CD1c-positive myeloid dendritic cell (primary cell): ENCODE measurements around the gene EXOC2.

Source experiments
- DNase-seq: peaks from one replicate; pipeline ENCODE4 v3.0.0-alpha.2; 2016; ENCODE audit errors: extremely low spot score

Gene EXOC2

GRCh38 chr6:470051-470900, 222.7 kb downstream of the EXOC2 start:
- DNase-seq: no peak

DNA sequence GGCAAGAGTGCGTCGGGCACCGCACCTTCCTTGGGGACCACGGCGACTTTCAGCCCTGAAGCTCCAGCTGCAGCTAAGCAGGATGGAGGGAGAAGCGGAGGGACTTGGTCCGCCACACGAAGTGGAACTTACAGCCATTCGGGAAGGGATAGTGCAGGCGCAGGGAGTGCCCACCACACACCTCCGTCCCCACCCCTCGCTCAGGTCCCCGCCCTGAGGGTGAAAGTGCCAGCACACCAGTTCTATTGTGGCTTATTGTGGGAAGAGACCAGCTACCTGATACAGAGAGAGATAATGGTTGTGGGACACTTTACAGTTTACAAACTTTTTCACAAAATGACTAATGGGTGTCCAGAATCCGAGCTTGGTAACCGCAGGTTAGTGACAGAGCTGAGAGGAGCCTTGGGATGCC, 225.3 kb downstream of the EXOC2 start:
- DNase-seq: no peak

- DNase-seq: no peak
These were observed 225.8 kb downstream of the EXOC2 start for GRCh38 chr6:467111-467510.

GRCh38 chr6:466564-466963, 226.4 kb downstream of the EXOC2 start:
- no peak for DNase-seq

DNA sequence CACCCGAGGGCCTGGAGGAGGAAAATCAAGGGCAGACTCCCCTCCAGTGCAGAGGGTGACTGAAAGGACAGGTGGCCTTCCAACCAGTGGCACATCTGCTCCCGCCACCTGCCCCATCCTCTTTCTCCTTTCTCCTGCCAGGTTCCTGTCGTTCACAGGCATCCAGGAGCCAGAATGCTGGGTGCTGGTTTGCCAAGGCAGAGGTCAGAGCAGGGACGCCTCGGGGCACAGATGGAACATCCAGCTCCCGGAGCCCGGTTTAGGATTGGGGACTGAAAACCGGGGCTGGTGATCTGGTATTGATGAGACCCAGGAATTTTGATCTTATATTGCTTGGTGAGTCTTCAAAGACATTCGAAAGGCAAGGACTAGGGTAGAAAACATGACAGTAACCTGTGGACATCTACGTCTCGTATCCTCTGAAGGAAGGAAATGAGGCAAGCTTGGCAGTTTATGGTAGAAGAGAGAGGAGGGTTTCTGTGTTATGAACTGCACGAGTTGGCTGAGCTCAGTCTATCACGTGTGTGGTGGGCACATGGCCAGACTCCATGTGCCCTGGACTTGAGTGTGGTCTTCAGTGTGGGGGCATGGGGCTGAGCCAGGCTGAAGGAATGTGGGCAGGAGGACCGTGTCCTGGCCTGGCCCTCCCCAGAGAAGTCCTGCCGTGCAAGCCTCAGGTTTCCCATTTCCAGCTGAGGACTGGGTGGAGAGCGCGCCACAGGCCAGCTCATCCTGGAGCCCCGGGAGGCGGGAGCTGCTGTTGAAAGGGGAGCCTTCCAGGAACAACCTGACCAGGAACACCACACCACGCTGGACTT, 227.2 kb downstream of the EXOC2 start:
- DNase-seq: no peak

GRCh38 chr6:456887-457286, 236.1 kb downstream of the EXOC2 start:
- DNase-seq: no peak

GRCh38 chr6:456358-456867, 236.5 kb downstream of the EXOC2 start:
- DNase-seq: no peak

GRCh38 chr6:455835-456234, 237.1 kb downstream of the EXOC2 start:
- DNase-seq: no peak

DNA sequence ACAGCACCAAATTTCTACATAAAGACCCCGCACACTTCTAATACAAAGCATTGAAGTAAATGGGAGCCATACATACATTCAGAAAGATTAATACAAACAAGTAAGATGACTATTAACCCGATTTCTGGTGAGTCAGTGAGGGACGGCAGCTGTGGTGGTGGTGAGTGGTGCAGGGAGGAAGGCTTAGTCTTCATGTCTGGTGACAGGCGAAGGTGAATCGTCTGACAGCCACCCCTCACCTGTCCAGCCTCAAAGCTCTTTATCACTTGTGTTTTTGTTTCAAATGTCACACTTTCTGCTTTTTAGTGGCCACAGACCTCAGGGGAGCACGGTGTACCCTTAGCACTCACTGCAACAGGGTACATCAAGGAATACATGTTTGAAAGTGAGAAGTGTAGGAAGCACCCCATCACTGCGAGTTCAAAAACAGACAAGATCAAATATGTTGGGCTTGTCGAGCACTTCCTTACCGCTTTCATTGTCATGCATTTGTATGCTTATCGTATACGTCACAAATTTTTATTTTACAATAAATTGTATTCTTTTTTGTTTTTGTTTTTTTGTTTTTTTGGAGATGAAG, 237.8 kb downstream of the EXOC2 start:
- no peak for DNase-seq

DNA sequence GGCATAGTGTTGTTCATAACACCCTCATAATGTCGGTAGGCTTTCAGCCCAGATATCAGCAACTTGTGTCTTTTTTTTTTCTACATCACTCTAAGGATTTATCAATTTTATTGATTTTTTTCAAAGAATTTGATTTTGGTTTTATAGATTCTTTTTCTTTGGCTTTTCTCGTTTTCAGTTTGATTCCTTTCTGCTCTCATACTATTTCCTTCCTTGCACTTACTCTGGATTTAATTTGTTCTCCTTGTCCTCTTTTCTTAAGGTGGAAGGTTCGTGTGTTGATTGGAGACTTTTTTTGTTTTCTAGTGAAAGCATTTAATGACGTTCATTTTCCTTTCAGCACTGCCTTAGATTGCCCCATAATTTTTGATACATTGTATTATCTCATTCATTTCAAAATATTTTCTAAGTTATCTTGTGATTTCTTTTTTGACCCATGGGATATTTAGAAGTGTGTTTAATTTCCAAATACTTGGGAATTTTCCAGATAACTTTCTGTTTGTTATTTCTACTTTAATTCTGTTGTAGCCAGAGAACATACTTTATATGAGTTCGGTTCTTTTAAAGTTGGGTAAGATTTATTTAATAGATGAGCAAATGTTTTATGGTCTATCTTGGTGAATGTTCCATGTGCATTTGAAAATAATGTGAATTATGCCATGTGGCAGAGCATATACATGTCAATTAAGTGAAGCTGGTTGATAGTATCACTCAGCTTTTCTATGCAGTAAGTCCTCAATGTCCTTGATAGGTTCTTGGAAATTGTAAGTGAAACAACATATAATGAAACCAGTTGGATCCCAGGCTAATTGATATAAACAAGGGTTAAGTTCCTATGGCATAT, 238.6 kb downstream of the EXOC2 start:
- no peak for DNase-seq

DNA sequence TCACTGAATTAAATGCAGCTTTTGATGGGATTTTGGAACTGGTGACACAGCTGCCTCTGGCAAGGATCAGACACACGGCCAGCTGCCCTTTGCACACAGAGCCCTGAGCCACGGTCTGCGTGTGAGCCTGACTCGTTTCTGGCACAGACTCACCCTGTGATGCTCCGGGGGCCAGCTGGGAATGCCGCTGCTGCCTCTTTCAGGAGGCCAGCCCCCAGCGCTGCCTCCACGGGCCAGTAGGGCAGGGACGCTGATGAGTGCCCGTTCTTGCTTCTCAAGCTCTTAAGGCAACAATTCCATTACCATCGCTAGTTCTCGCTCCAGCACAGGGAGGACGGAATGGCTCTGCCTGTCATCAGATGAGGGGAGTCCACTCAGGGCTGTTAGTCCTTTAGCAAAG, 239.8 kb downstream of the EXOC2 start:
- no peak for DNase-seq

- DNase-seq: no peak
These were observed 240.5 kb downstream of the EXOC2 start for GRCh38 chr6:452301-453067.

DNA sequence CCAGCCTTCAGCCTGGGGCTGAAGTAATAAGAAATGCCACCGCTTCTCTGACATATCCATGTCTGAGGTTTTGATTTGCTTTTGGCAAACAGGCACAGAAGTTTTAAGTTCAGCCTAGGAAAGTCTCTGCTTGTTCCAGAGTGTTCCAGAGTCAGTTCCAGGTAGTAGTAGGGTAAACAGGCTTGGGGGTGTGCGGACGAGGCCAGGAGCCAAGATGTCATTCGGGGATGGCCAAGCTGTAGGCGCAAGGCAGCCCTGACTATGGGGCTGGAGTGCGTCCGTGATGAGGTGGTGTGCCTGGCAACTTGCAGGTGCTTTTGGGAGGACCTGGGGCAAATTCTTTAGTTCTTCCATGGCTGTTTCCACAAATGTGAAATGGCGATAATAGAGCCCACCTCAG, 241.1 kb downstream of the EXOC2 start:
- DNase-seq: no peak

DNA sequence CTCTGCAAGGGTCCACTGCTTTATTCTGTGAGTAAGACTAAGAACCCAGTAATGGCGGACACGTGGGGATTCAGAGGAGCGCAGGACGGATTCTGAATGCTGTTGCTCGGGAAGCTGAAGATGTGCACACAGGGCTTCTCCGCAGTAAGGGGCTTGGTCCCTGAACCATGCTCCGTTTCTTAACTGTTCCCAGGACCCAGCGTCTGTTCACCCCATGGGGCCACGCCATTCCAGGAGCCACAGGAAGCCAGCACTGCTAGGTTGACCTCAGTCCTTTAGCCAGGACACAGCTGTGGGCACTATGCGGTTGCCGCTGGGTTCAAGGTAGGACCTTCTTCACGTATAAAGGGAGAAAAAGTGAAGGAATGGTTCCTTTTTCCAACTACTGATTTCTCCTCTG, 241.6 kb downstream of the EXOC2 start:
- no peak for DNase-seq

DNA sequence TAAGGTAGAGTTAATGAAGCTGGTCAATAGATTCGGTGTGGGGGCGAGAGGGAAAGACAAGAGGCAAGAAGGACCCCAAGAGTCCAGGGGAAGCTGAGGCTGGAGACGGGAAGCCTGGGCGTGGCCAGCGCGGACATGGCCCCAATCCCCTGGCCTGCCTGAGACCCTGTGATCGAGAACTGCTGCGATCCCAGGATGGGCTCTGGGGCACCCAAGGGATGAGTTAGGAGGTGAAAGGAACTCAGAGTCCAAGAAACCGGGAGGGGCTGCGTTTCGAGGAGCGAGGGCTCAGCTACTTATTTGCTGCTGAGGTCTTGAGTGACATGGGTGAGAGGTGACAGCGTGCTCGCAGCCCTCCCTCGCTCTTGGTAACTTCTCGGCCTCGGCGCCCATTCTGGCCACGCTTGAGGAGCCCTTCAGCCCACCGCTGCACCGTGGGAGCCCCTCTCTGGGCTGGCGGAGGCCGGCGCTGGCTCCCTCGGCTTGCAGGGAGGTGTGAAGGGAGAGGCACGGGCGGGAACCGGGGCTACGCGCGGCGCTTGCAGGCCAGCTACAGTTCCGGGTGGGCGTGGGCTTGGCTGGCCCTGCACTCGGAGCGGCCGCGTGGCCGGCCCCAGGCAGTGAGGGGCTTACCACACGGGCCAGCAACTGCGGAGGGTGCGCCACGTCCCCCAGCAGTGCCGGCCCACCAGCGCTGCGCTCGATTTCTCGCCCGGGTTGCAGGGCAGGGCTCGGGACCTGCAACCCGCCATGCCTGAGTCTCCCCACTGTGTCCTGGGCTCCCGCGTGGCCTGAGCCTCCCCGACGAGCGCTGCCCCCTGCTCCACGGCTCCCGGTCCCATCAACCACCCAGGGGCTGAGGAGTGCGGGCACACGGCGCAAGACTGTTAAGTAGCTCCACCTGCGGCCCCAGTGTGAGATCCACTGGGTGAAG, 243.2 kb downstream of the EXOC2 start:
- DNase-seq: no peak

DNA sequence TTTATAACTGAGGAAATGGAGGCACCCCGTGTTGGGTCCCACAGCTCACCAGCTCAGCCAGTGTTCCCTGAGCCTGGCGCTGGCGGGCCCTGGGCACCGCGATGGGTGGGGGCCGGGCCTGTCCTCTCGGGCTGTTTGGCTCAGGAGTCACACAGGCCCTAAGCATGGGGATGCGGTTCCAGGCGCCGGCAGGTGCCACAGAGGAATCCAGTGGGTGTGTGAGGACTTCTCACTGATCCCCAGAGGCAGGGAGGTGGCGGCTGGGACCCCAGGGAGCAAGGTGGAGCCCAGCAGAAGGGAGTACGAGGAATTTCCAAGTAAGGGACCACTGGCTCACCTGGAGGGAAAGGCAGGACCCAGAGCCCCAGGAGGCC, 243.9 kb downstream of the EXOC2 start:
- no peak for DNase-seq

GRCh38 chr6:448296-449056, 244.5 kb downstream of the EXOC2 start:
- DNase-seq: no peak

DNA sequence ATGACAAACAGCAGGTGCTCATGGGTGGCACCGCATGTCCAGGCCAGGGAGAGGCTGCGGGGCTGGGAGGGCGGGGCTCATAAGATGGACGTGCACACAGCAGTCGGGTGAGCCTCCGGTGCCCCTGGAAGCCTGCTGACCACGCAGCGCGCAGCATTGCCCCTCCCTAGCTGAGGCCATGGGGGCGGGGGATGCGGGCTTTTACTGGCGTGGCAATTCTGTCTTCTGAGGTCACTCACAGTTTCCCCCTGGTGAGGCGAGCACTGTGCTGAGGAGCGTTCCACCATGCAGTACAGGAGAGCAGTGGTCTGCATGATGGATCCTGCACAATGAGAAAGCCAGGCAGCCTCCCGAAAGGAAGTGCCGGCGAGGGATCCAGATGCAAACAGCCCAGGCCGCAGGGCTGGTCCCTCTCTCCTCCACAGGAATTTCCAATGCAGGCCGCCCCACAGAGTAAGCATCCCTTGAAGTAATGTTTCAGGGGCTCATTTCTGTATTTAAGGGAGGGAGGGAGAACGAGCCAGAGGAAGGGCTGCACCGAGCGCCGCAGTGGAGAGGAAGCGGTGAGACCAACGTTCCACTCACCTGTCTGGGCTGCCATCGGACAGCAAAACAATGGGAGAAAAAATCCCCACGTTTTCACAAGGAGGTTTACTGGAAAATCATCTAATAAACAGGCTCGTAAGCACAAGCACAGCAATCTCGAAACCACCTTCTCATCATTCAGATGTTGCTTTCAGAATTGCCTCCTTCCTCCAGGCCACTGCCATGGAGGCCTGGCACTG, 245.4 kb downstream of the EXOC2 start:
- DNase-seq: no peak
